Activated T-helper 1 cell treated with anti-CD3 and anti-CD28 coated beads, Interleukin-12 subunit alpha, Interleukin-12 subunit beta, Interleukin-2, Interleukin-4 antibody, amounts not matched to agents 30 ng/mL and 10 ng/mL and 1 ng/mL, durations not matched to agents 14 hours and 24 hours and 36 hours (primary cell): ENCODE data around the gene ADORA2A. TPM values are rescaled to one million over a fixed set of nuclear protein-coding genes. Genes with fewer than 3 reads are reported as not detected.

Experiments used
- DNase-seq: peaks from one replicate; pipeline ENCODE4 v3.0.0; 2021; ENCODE audit warnings: low spot score
- H3K27ac Mint-ChIP-seq: one replicate; pipeline ENCODE4 v1.8.0; 2021; ENCODE audit warnings: mild to moderate bottlenecking, mixed read lengths
- H3K27me3 Mint-ChIP-seq: one replicate; pipeline ENCODE4 v1.8.0; 2022; ENCODE audit warnings: mild to moderate bottlenecking, moderate library complexity, mixed read lengths; ENCODE audit not compliant: insufficient read depth
- H3K36me3 Mint-ChIP-seq: one replicate; pipeline ENCODE4 v1.8.0; 2021; ENCODE audit warnings: low read depth, mixed read lengths
- H3K4me1 Mint-ChIP-seq: one replicate; pipeline ENCODE4 v1.8.0; 2021; ENCODE audit warnings: low read depth, mixed read lengths
- H3K4me3 Mint-ChIP-seq: one replicate; pipeline ENCODE4 v1.8.0; 2021; ENCODE audit warnings: mild to moderate bottlenecking, moderate library complexity, mixed read lengths
- H3K9me3 Mint-ChIP-seq: one replicate; pipeline ENCODE4 v1.8.0; 2021; ENCODE audit warnings: mixed read lengths
- intact Hi-C: fragments of 100-400 bp; cut with micrococcal nuclease; formaldehyde crosslinking; loops from one replicate; pipeline ENCODE4 v1.15.1; 2024
- total RNA-seq: library from RNA; stranded (reverse); gene quantifications from 2 replicates; pipeline ENCODE4 v1.2.3, GENCODE V29; 2022

The ADORA2A gene
- total RNA-seq, 1 donor from 2014 or later = 27.7 TPM

GRCh38 chr22:24416611-24417010 lies 10.8 kb upstream of the ADORA2A start:
- Mint-ChIP-seq H3K27me3 (no peaks in the 10 kb centered on the region), H3K36me3 (peaks cover 2% of the 10 kb centered on the region), H3K9me3 (no peaks in the 10 kb centered on the region), H3K4me1 (no peaks in the 10 kb centered on the region), H3K4me3 (no peak overlapping the region), H3K27ac (no peak overlapping the region)
- intact Hi-C loops = no loop called here
- no peak for DNase-seq

GRCh38 chr22:24417200-24417599 lies 10.2 kb upstream of the ADORA2A start:
- Mint-ChIP-seq H3K4me3 (no peak overlapping the region), H3K4me1 (no peaks in the 10 kb centered on the region), H3K36me3 (peaks cover 2% of the 10 kb centered on the region), H3K27ac (no peak overlapping the region), H3K27me3 (no peaks in the 10 kb centered on the region), H3K9me3 (no peaks in the 10 kb centered on the region)
- intact Hi-C loops = no loop called here
- no peak for DNase-seq

- Mint-ChIP-seq H3K27ac (no peak overlapping the region), H3K4me3 (no peak overlapping the region)
- intact Hi-C loops = no loop called here
Observed at GRCh38 chr22:24417901-24418641, 9.3 kb upstream of the ADORA2A start.

GRCh38 chr22:24418786-24419474 lies 8.5 kb upstream of the ADORA2A start:
- H3K36me3 Mint-ChIP-seq = peaks cover under 1% of the 10 kb centered on the region
- no peak overlapping the region for H3K27ac Mint-ChIP-seq
- no peaks in the 10 kb centered on the region for H3K9me3 Mint-ChIP-seq
- no peak overlapping the region for H3K4me3 Mint-ChIP-seq
- H3K4me1 Mint-ChIP-seq = no peaks in the 10 kb centered on the region
- H3K27me3 Mint-ChIP-seq = peaks cover 3% of the 10 kb centered on the region
- DNase-seq = no peak
- intact Hi-C loops = no loop called here

More at GRCh38 chr22:24417901-24418641, 9.3 kb upstream of the ADORA2A start:
- peaks cover 3% of the 10 kb centered on the region for H3K27me3 Mint-ChIP-seq
- no peaks in the 10 kb centered on the region for H3K9me3 Mint-ChIP-seq
- H3K36me3 Mint-ChIP-seq = peaks cover 2% of the 10 kb centered on the region
- no peaks in the 10 kb centered on the region for H3K4me1 Mint-ChIP-seq
- DNase-seq = no peak

GRCh38 chr22:24419475-24419850 lies 7.9 kb upstream of the ADORA2A start:
- intact Hi-C loops = no loop called here
- Mint-ChIP-seq H3K4me3 (no peak overlapping the region), H3K27ac (no peak overlapping the region), H3K36me3 (no peaks in the 10 kb centered on the region), H3K4me1 (no peaks in the 10 kb centered on the region), H3K27me3 (peaks cover 3% of the 10 kb centered on the region), H3K9me3 (no peaks in the 10 kb centered on the region)
- DNase-seq = no peak

GRCh38 chr22:24420072-24420976 lies 7.1 kb upstream of the ADORA2A start:
- intact Hi-C loops = loop anchor here (10.0 kb wide), 1 partner anchor 226 kb away; no protein-coding TSS in a partner anchor
- Mint-ChIP-seq H3K36me3 (no peaks in the 10 kb centered on the region), H3K27me3 (peaks cover 3% of the 10 kb centered on the region), H3K9me3 (no peaks in the 10 kb centered on the region), H3K27ac (no peak overlapping the region), H3K4me1 (peaks cover under 1% of the 10 kb centered on the region), H3K4me3 (no peak overlapping the region)
- no peak for DNase-seq

- DNase-seq = no peak
- peak overlapping the region; percentile 29 for H3K27ac Mint-ChIP-seq
- peaks cover 3% of the 10 kb centered on the region for H3K36me3 Mint-ChIP-seq
- no peak overlapping the region for H3K4me3 Mint-ChIP-seq
- peaks cover 7% of the 10 kb centered on the region for H3K4me1 Mint-ChIP-seq
- H3K27me3 Mint-ChIP-seq = peaks cover 3% of the 10 kb centered on the region
- no peaks in the 10 kb centered on the region for H3K9me3 Mint-ChIP-seq
- intact Hi-C loops = loop anchor here (10.0 kb wide), 1 partner anchor 226 kb away; no protein-coding TSS in a partner anchor
Observed at GRCh38 chr22:24420977-24421343, 6.4 kb upstream of the ADORA2A start.

GRCh38 chr22:24421428-24421931 lies 5.9 kb upstream of the ADORA2A start:
- no peak for DNase-seq
- peaks cover 6% of the 10 kb centered on the region for H3K36me3 Mint-ChIP-seq
- no peak overlapping the region for H3K4me3 Mint-ChIP-seq
- peaks cover 5% of the 10 kb centered on the region for H3K27me3 Mint-ChIP-seq
- no peaks in the 10 kb centered on the region for H3K9me3 Mint-ChIP-seq
- H3K27ac Mint-ChIP-seq = peak overlapping the region; percentile 29
- H3K4me1 Mint-ChIP-seq = peaks cover 12% of the 10 kb centered on the region
- intact Hi-C loops = loop anchor here (10.0 kb wide), 1 partner anchor 227 kb away; no protein-coding TSS in a partner anchor

- Mint-ChIP-seq H3K27me3 (peaks cover 5% of the 10 kb centered on the region), H3K4me1 (peaks cover 19% of the 10 kb centered on the region), H3K27ac (peak overlapping the region; percentile 77), H3K36me3 (peaks cover 6% of the 10 kb centered on the region), H3K9me3 (no peaks in the 10 kb centered on the region), H3K4me3 (peak overlapping the region; percentile 80)
- intact Hi-C loops = loop anchor here (10.0 kb wide), 1 partner anchor 227 kb away; no protein-coding TSS in a partner anchor
- DNase-seq = no peak
Observed at GRCh38 chr22:24422102-24422665, 5.2 kb upstream of the ADORA2A start.

GRCh38 chr22:24423519-24424000 lies 3.8 kb upstream of the ADORA2A start:
- Mint-ChIP-seq H3K4me3 (peak overlapping the region; percentile 80), H3K36me3 (peaks cover 10% of the 10 kb centered on the region), H3K27me3 (peaks cover 5% of the 10 kb centered on the region), H3K4me1 (peaks cover 31% of the 10 kb centered on the region), H3K9me3 (no peaks in the 10 kb centered on the region), H3K27ac (no peak overlapping the region)
- intact Hi-C loops = loop anchor here (1.0 to 10.0 kb wide), 5 partner anchors 62 to 229 kb away; no protein-coding TSS in a partner anchor
- DNase-seq = peak; percentile 64

- peaks cover 5% of the 10 kb centered on the region for H3K27me3 Mint-ChIP-seq
- no peaks in the 10 kb centered on the region for H3K9me3 Mint-ChIP-seq
- H3K27ac Mint-ChIP-seq = no peak overlapping the region
- intact Hi-C loops = loop anchor here (1.0 to 10.0 kb wide), 2 partner anchors 10 to 229 kb away; no protein-coding TSS in a partner anchor
- peak overlapping the region; percentile 82 for H3K4me3 Mint-ChIP-seq
- H3K36me3 Mint-ChIP-seq = peaks cover 10% of the 10 kb centered on the region
- DNase-seq = peak; percentile 37
- peaks cover 37% of the 10 kb centered on the region for H3K4me1 Mint-ChIP-seq
Observed at GRCh38 chr22:24424001-24424900, 3.1 kb upstream of the ADORA2A start.
